Stimulated activated CD8-positive, alpha-beta memory T cell treated with anti-CD3 and anti-CD28 coated beads, Interleukin-12 subunit alpha, Interleukin-12 subunit beta, amount 100 ng/mL, for 4 hours (primary cell): ENCODE measurements around the gene SRGAP3.

ENCODE experiments used
- DNase-seq: peaks from one replicate; pipeline ENCODE4 v3.0.0-alpha.2; 2020; ENCODE audit warnings: low read depth

Gene SRGAP3

GRCh38 chr3:9172851-9173321, 76.6 kb downstream of the SRGAP3 start:
- DNase-seq = no peak

GRCh38 chr3:9170851-9171160, 78.6 kb downstream of the SRGAP3 start:
- DNase-seq = no peak

- no peak for DNase-seq
Observed at GRCh38 chr3:9169956-9170850, 79.2 kb downstream of the SRGAP3 start.

- no peak for DNase-seq
Observed at GRCh38 chr3:9169326-9169725, 80.1 kb downstream of the SRGAP3 start.

GRCh38 chr3:9168241-9168741, 81.2 kb downstream of the SRGAP3 start:
- no peak for DNase-seq

GRCh38 chr3:9167222-9167621, 82.2 kb downstream of the SRGAP3 start:
- no peak for DNase-seq

GRCh38 chr3:9165421-9165820, 84.0 kb downstream of the SRGAP3 start:
- no peak for DNase-seq

GRCh38 chr3:9163289-9163688, 86.2 kb downstream of the SRGAP3 start:
- DNase-seq = no peak

- no peak for DNase-seq
Observed at GRCh38 chr3:9161811-9162210, 87.6 kb downstream of the SRGAP3 start.

GRCh38 chr3:9161298-9161697, 88.1 kb downstream of the SRGAP3 start:
- DNase-seq = no peak

- no peak for DNase-seq
Observed at GRCh38 chr3:9158865-9159630, 90.4 kb downstream of the SRGAP3 start.

GRCh38 chr3:9157651-9158362, 91.6 kb downstream of the SRGAP3 start:
- DNase-seq = no peak

GRCh38 chr3:9156604-9157003, 92.8 kb downstream of the SRGAP3 start:
- no peak for DNase-seq

GRCh38 chr3:9155028-9155427, 94.4 kb downstream of the SRGAP3 start:
- no peak for DNase-seq

- DNase-seq = no peak
Observed at GRCh38 chr3:9153904-9154619, 95.4 kb downstream of the SRGAP3 start.

GRCh38 chr3:9151240-9151639, 98.2 kb downstream of the SRGAP3 start:
- DNase-seq = no peak

GRCh38 chr3:9149566-9149965, 99.9 kb downstream of the SRGAP3 start:
- no peak for DNase-seq

- no peak for DNase-seq
Observed at GRCh38 chr3:9147896-9148266, 101.6 kb downstream of the SRGAP3 start.

GRCh38 chr3:9147215-9147895, 102.1 kb downstream of the SRGAP3 start:
- DNase-seq = no peak

- DNase-seq = no peak
Observed at GRCh38 chr3:9146367-9147071, 102.9 kb downstream of the SRGAP3 start.

GRCh38 chr3:9143184-9143583, 106.3 kb downstream of the SRGAP3 start:
- no peak for DNase-seq
